Neutrophil (primary cell): ENCODE measurements around the gene BABAM2.
"Not testable (repeated sequence)": the region's sequence is repeated elsewhere in the genome, so short reads cannot be mapped to it uniquely, and the experiment has no call there.

Experiments used
- H3K27ac ChIP-seq: fragments of 200-600 bp; sonication (generic); 2 replicates; pipeline ENCODE4 v1.5.1; 2016; ENCODE audit warnings: mild to moderate bottlenecking, moderate library complexity
- H3K27me3 ChIP-seq: fragments of 200-600 bp; sonication (generic); 2 replicates; pipeline ENCODE4 v1.6.0; 2016; ENCODE audit warnings: mild to moderate bottlenecking
- H3K36me3 ChIP-seq: fragments of 200-600 bp; sonication (generic); 2 replicates; pipeline ENCODE4 v1.5.1; 2017
- H3K4me1 ChIP-seq, 2 experiments: fragments of 200-600 bp in 1 of 2; sonication (generic) in 1 of 2; 1 replicate in 1 of 2; 2 replicates in 1 of 2; pipeline versions ENCODE4 v1.5.1 to v1.6.1; 2013 to 2016; ENCODE audit warnings: low read depth in 1 of 2, low read length in 1 of 2, mild to moderate bottlenecking in 1 of 2, moderate library complexity in 1 of 2; ENCODE audit not compliant: control insufficient read depth in 1 of 2, insufficient read depth in 1 of 2
- H3K4me3 ChIP-seq, 2 experiments: fragments of 200-600 bp in 1 of 2; sonication (generic) in 1 of 2; 1 replicate in 1 of 2; 2 replicates in 1 of 2; pipeline ENCODE4 v1.5.1; 2013 to 2016; ENCODE audit warnings: low read depth in 1 of 2, low read length in 1 of 2, mild to moderate bottlenecking in 1 of 2, moderate library complexity in 1 of 2
- H3K9me3 ChIP-seq: fragments of 200-600 bp; sonication (generic); 2 replicates; pipeline ENCODE4 v1.5.1; 2016
- TF ChIP-seq, protein P1 (sequence below): fragments of 200-600 bp; sonication (generic); IDR thresholded peaks from 2 replicates; pipeline ENCODE4 v1.5.1; 2016; ENCODE audit warnings: antibody characterized with exemption

Gene BABAM2

DNA sequence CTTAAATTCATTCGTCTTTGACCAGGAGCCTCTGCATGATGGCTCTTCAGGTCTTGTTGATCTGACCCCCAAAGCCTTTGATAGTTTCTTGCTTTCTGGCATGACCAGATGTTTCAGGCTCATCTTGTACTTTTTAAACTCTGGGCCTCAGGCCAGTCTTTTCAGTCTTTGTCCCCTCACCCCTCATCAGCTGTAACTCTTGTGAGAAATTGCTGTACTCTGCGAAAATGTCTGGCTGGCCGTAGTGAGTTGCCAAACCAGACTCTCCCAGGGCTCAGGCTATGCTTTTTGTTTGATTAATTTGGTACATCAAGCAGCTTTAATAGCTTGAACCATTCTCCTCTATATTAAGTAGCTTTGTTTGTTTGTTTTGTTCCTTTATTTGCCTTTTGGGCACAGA is 75.9 kb downstream of the BABAM2 start:
- TF ChIP-seq, protein P1, sequence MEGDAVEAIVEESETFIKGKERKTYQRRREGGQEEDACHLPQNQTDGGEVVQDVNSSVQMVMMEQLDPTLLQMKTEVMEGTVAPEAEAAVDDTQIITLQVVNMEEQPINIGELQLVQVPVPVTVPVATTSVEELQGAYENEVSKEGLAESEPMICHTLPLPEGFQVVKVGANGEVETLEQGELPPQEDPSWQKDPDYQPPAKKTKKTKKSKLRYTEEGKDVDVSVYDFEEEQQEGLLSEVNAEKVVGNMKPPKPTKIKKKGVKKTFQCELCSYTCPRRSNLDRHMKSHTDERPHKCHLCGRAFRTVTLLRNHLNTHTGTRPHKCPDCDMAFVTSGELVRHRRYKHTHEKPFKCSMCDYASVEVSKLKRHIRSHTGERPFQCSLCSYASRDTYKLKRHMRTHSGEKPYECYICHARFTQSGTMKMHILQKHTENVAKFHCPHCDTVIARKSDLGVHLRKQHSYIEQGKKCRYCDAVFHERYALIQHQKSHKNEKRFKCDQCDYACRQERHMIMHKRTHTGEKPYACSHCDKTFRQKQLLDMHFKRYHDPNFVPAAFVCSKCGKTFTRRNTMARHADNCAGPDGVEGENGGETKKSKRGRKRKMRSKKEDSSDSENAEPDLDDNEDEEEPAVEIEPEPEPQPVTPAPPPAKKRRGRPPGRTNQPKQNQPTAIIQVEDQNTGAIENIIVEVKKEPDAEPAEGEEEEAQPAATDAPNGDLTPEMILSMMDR: no peak
- Histone ChIP-seq H3K27ac (no peak overlapping the region), H3K9me3 (no peaks in the 10 kb centered on the region), H3K4me1 (peaks cover 0 to 3% of the 10 kb centered on the region in 2 experiments), H3K4me3 (no peak overlapping the region), H3K27me3 (no peaks in the 10 kb centered on the region), H3K36me3 (no peaks in the 10 kb centered on the region)

GRCh38 chr2:27967076-27967475 is 76.5 kb downstream of the BABAM2 start:
- no peaks in the 10 kb centered on the region for H3K36me3 ChIP-seq
- peaks cover 0 to 4% of the 10 kb centered on the region in 2 experiments for H3K4me1 ChIP-seq
- no peak overlapping the region for H3K4me3 ChIP-seq
- H3K9me3 ChIP-seq: no peaks in the 10 kb centered on the region
- no peaks in the 10 kb centered on the region for H3K27me3 ChIP-seq
- TF ChIP-seq, protein P1: no peak
- no peak overlapping the region for H3K27ac ChIP-seq

GRCh38 chr2:27968045-27968444 is 77.5 kb downstream of the BABAM2 start:
- not testable (repeated sequence) for H3K36me3 ChIP-seq, H3K27me3 ChIP-seq, H3K27ac ChIP-seq

DNA sequence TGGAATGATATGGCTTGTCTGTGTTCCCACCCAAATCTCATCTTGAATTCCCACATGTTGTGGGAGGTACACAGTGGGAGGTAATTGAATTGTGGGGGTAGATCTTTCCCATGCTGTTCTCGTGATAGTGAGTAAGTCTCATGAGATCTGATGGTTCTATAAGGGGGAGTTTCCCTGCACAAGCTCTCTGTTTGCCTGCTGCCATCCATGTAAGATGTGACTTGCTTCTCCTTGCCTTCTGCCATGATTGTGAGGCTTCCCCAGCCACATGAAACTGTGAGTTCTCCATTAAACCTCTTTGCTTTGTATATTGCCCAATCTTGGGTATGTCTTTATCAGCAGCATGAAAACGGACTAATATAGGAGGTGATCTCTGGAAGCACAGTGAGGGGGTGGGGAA is 78.4 kb downstream of the BABAM2 start:
- H3K9me3 ChIP-seq, H3K36me3 ChIP-seq, H3K4me3 ChIP-seq, H3K27ac ChIP-seq, H3K4me1 ChIP-seq, H3K27me3 ChIP-seq: not testable (repeated sequence)

More at GRCh38 chr2:27968045-27968444, 77.5 kb downstream of the BABAM2 start:
- not testable (repeated sequence) for H3K9me3 ChIP-seq, H3K4me3 ChIP-seq, H3K4me1 ChIP-seq

DNA sequence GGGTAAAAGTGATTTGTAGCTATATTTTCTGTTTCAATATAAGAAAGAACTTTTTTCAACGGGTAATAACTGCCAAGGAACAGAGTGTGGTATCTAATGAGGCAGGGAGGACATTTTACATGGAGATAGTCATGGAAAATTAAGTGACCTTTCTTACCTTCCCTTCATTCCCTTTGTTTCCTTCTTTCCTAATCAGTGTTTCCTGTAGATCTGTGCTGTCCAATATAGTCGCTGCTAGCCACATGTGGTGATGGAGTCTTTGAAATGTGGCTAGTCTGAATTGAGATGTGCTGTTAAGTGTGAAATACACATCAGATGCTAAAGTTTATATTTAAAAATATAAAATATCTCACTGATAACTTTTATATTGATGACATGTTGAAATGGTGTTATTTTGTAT is 81.8 kb downstream of the BABAM2 start:
- H3K9me3 ChIP-seq: no peaks in the 10 kb centered on the region

DNA sequence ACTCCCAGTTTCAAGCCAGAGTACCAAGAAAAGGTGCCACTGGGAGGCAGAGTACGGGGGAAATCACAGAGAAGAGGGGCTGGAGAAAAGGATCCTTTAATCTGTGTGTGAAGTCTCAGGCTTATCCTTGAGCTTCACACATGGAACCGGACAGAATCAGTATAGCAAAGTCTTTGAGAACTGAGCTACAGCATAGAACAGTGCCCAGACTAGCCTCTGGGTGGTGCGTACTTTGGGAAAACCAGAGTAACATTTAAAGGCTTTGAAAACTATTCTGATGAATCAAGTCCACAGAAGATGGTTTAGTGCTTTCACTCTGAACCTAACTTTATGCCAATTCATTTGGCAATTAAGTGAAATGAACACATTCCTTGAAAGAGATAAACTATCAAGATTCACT is 83.1 kb downstream of the BABAM2 start:
- no peaks in the 10 kb centered on the region for H3K36me3 ChIP-seq
- no peaks in the 10 kb centered on the region for H3K27me3 ChIP-seq
- H3K4me1 ChIP-seq: peaks cover 0 to 4% of the 10 kb centered on the region in 2 experiments
- H3K27ac ChIP-seq: no peak overlapping the region
- TF ChIP-seq, protein P1: no peak
- no peaks in the 10 kb centered on the region for H3K9me3 ChIP-seq
- H3K4me3 ChIP-seq: no peak overlapping the region

More for the DNA sequence above, 81.8 kb downstream of the BABAM2 start:
- Histone ChIP-seq H3K4me3 (no peak overlapping the region), H3K27me3 (no peaks in the 10 kb centered on the region), H3K4me1 (peaks cover 0 to 4% of the 10 kb centered on the region in 2 experiments), H3K27ac (no peak overlapping the region), H3K36me3 (no peaks in the 10 kb centered on the region)
- TF ChIP-seq, protein P1: no peak

DNA sequence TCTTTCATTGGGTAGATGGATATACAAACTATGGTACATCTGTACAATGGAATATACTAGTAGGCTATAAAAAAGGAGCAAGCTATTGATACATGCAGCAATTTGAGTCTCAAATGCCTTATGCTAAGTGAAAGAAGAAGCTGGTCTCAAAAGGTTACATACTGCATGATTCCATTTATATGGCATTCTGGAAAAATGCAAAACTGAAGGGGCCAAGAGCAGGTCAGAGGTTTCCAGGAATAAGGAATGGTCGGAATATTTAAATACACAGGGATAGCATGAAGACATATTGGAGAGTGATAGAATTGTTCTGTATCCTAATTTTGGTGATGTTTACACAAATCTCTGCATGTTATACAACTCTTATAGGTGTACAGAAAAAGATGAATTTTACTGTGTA is 85.8 kb downstream of the BABAM2 start:
- H3K4me3 ChIP-seq: no peak overlapping the region
- H3K4me1 ChIP-seq: peaks cover 0 to 3% of the 10 kb centered on the region in 2 experiments
- TF ChIP-seq, protein P1: no peak
- H3K36me3 ChIP-seq: no peaks in the 10 kb centered on the region
- H3K27me3 ChIP-seq: no peaks in the 10 kb centered on the region
- no peaks in the 10 kb centered on the region for H3K9me3 ChIP-seq
- no peak overlapping the region for H3K27ac ChIP-seq
